Transverse colon (tissue), 3 donors: ENCODE results near the gene EIF2A.

Source experiments
- CTCF ChIP-seq, 5 experiments: fragments of 200-600 bp in 3 of 5; fragments of 450-650 bp in 2 of 5; sonication (generic) in 3 of 5; IDR thresholded peaks; 1 replicate in 2 of 5; 2 replicates in 3 of 5; pipeline ENCODE4 v1.5.1; 2016 to 2017; ENCODE audit warnings: antibody characterized with exemption in 5 of 5, inconsistent platforms in 3 of 5, mild to moderate bottlenecking in 2 of 5, moderate library complexity in 1 of 5
- EP300 ChIP-seq: sonication (generic); formaldehyde crosslinking; IDR thresholded peaks from one replicate; pipeline ENCODE4 v1.6.1; 2017; ENCODE audit warnings: antibody characterized with exemption, low read depth

GRCh38 chr3:150577855-150578254 lies 31.3 kb downstream of the EIF2A start:
- TF ChIP-seq CTCF (IDR thresholded peaks at IDR 0.05) (no peak), EP300 (no peak)
